ENCODE data around the gene TMEM17. TPM values are rescaled to one million over a fixed set of nuclear protein-coding genes. Genes with fewer than 3 reads are reported as not detected.
A peak's percentile ranks its signal among the peaks of the same experiment; 100 is the strongest.

The TMEM17 gene
- total RNA-seq, 1 donor from 2014 or later = 1.7 TPM

DNA sequence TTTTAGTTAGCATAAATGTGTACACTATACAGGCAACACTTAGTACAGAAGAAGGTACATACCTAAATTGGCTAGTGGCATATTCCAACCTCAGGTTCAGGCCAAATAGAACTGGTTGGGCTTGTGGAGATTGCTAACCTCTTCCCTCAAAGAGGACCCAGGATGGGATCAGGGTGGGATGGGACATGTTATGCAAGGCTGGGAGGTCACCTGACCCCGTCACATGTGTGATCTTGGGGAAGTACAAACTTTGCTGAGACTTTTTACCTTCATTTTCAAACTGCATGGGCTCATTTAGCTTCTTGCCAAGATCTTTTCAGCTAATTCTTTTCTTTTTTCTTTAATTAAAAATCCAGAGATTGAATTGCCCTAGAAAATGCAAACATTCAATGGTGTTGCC lies 36.9 kb downstream of the TMEM17 start:
- Mint-ChIP-seq H3K36me3 (ENCODE audit: low read depth, unreplicated experiment) (no peaks in the 10 kb centered on the region), H3K9me3 (ENCODE audit: unreplicated experiment) (no peaks in the 10 kb centered on the region), H3K27me3 (ENCODE audit: unreplicated experiment) (peaks cover 8% of the 10 kb centered on the region), H3K4me1 (ENCODE audit: unreplicated experiment) (peaks cover 57% of the 10 kb centered on the region), H3K4me3 (ENCODE audit: unreplicated experiment) (no peak overlapping the region), H3K27ac (ENCODE audit: unreplicated experiment) (no peak overlapping the region)
- DNase-seq (ENCODE audit: low spot score) = no peak
- TF ChIP-seq CTCF (IDR thresholded peaks at IDR 0.05; ENCODE audit: unreplicated experiment) = no peak

DNA sequence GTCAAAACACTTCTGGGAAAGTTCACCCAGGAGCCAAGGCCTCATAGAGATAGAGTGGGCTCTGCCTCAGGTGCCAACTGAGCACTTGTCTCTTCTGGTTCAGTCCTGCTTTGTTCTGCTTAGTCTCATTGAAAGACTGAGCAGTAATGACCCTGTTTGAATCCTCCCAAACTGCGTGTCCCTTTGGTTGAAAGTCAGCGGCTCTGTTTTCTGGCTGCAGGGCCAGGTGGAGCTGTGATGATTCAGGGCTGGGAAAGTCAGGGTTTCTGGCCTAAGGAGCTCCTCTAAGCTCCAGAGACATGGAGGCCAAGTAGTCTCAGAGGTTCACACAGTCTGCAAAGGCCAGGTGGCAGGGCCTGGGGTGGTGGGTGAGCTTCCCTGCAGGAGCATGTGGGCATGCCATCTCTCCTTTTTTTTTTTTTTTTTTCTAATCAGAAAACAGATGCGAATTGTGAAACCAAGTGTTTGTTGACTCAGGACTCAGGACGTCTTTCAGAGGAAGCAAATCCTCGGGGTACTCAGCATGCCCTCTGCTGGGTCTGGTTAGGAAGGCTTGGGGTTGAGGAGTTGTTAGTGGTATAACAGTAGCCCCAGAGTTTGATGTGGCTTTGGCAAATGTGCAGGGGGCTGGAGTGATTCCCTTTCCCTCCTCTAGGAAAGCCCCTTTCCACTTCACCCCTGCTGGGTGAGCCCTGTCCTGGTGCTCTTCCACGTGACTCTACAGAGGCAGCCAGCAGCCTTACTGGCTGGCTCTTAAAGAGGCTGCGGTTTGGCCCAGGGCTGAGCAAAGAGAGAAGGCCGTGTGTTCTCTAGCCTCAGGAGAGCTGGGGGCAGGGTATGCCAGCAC lies 38.3 kb downstream of the TMEM17 start:
- Mint-ChIP-seq H3K27ac (ENCODE audit: unreplicated experiment) (peak overlapping the region; percentile 80), H3K9me3 (ENCODE audit: unreplicated experiment) (no peaks in the 10 kb centered on the region), H3K36me3 (ENCODE audit: low read depth, unreplicated experiment) (no peaks in the 10 kb centered on the region), H3K4me1 (ENCODE audit: unreplicated experiment) (peaks cover 64% of the 10 kb centered on the region), H3K4me3 (ENCODE audit: unreplicated experiment) (no peak overlapping the region), H3K27me3 (ENCODE audit: unreplicated experiment) (peaks cover 8% of the 10 kb centered on the region)
- TF ChIP-seq CTCF (IDR thresholded peaks at IDR 0.05; ENCODE audit: unreplicated experiment) = no peak
- no peak for DNase-seq (ENCODE audit: low spot score)

DNA sequence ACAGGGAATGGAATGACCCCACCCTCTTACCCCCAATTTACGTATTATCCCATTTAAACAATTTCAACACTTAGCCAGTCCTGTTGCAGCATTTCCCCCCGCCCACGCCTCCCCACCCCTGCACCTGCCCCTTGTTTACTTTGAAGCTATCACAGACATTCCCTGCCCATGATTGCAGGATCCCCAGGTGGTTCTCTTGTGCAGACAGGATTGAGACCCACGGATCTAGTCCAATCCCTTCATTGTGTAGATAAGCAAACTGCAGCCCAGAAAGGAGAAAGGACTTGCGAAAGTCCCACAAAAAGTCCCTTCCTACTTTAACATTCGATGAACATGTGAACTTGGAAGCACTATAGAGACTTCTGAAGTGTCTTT lies 38.9 kb downstream of the TMEM17 start:
- H3K36me3 Mint-ChIP-seq (ENCODE audit: low read depth, unreplicated experiment) = no peaks in the 10 kb centered on the region
- H3K4me3 Mint-ChIP-seq (ENCODE audit: unreplicated experiment) = no peak overlapping the region
- peak overlapping the region; percentile 80 for H3K27ac Mint-ChIP-seq (ENCODE audit: unreplicated experiment)
- H3K27me3 Mint-ChIP-seq (ENCODE audit: unreplicated experiment) = peaks cover 5% of the 10 kb centered on the region
- peaks cover 59% of the 10 kb centered on the region for H3K4me1 Mint-ChIP-seq (ENCODE audit: unreplicated experiment)
- DNase-seq (ENCODE audit: low spot score) = no peak
- no peak for TF ChIP-seq CTCF (IDR thresholded peaks at IDR 0.05; ENCODE audit: unreplicated experiment)
- no peaks in the 10 kb centered on the region for H3K9me3 Mint-ChIP-seq (ENCODE audit: unreplicated experiment)

DNA sequence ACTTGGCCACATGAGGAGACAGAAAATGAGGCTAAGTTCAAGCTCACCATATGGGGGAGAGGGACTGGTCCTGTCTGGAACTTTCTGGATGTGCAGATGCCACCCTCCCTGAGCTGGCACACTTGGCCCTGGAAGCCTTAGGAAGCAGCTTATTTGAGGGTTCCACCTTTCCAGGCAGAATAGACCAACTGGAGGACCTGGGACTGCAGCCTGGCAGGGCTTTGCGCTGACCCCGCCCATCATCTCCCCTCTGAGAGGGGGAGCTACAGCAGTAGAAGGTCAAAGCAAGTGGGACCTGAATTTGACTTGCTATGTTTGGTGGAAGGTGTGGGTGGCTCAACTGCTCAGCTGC lies 39.5 kb downstream of the TMEM17 start:
- no peak for TF ChIP-seq CTCF (IDR thresholded peaks at IDR 0.05; ENCODE audit: unreplicated experiment)
- Mint-ChIP-seq H3K9me3 (ENCODE audit: unreplicated experiment) (no peaks in the 10 kb centered on the region), H3K27ac (ENCODE audit: unreplicated experiment) (peak overlapping the region; percentile 91), H3K4me3 (ENCODE audit: unreplicated experiment) (peak overlapping the region; percentile 9), H3K4me1 (ENCODE audit: unreplicated experiment) (peaks cover 58% of the 10 kb centered on the region), H3K36me3 (ENCODE audit: low read depth, unreplicated experiment) (no peaks in the 10 kb centered on the region), H3K27me3 (ENCODE audit: unreplicated experiment) (peaks cover 6% of the 10 kb centered on the region)
- no peak for DNase-seq (ENCODE audit: low spot score)

DNA sequence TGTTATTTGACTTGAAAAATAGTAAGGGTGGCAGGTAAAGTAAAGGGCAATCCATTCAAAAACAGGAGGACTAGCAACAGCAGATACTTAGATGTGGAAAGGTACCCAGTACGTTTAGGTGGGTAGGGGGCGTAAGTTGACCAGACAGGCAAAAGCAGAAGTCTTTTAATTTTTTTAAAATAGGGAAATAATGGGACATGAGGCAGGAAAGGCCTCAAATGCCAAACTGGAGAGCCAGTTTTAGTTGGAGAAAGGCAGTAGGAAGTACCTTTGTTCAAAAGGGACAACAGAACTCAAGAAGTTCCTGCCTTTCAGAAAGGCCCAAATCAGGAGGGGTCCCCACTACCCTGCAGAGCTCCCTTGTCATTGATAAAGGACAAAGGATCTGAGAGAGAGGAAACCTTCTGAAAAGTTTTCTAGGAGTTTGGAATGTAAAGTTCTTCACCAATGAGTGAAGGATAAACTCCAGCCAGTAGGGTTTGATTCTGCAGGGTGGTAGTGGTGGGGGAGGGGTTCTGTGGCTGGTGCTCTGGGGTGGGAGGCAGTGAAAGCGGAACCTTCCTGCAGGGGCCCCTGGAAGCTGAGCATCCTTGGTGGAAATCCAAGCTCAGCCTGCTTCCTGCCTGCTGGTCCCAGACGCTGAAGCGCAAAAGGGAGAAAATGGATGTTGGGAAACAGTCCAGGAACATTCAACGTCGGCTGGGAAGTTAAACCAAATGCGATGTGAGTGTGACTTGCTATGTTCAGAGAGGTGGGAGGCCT lies 40.1 kb downstream of the TMEM17 start:
- peaks cover 6% of the 10 kb centered on the region for H3K27me3 Mint-ChIP-seq (ENCODE audit: unreplicated experiment)
- no peak for TF ChIP-seq CTCF (IDR thresholded peaks at IDR 0.05; ENCODE audit: unreplicated experiment)
- DNase-seq (ENCODE audit: low spot score) = peak; percentile 65
- no peaks in the 10 kb centered on the region for H3K9me3 Mint-ChIP-seq (ENCODE audit: unreplicated experiment)
- H3K4me1 Mint-ChIP-seq (ENCODE audit: unreplicated experiment) = peaks cover 58% of the 10 kb centered on the region
- peak overlapping the region; percentile 66 for H3K4me3 Mint-ChIP-seq (ENCODE audit: unreplicated experiment)
- H3K27ac Mint-ChIP-seq (ENCODE audit: unreplicated experiment) = peak overlapping the region; percentile 91
- H3K36me3 Mint-ChIP-seq (ENCODE audit: low read depth, unreplicated experiment) = no peaks in the 10 kb centered on the region

Measured in endothelial cell (in vitro differentiated cells).